IPS DF 4.7 (cell line): ENCODE results near the gene RNF224.
"Not testable (repeated sequence)": the region's sequence is repeated elsewhere in the genome, so short reads cannot be mapped to it uniquely, and the experiment has no call there.

Source experiments
- DNase-seq: peaks from one replicate; pipeline ENCODE4 v3.0.0-alpha.2; 2013; ENCODE audit warnings: low spot score; ENCODE audit errors: extremely low read depth

The RNF224 gene

GRCh38 chr9:137252555-137253506, 25.5 kb downstream of the RNF224 start:
- DNase-seq, result no peak

- no peak for DNase-seq
Observed at GRCh38 chr9:137253717-137254623, 26.7 kb downstream of the RNF224 start.

- no peak for DNase-seq
Observed at GRCh38 chr9:137254624-137255447, 27.5 kb downstream of the RNF224 start, which contains the start of gene NELFB. Gene NELFB, plus strand, starts transcription at chr9:137255327.

GRCh38 chr9:137255448-137256114, 28.3 kb downstream of the RNF224 start:
- no peak for DNase-seq

- no peak for DNase-seq
Observed at GRCh38 chr9:137256362-137256761, 29.1 kb downstream of the RNF224 start.

GRCh38 chr9:137256856-137257255, 29.6 kb downstream of the RNF224 start:
- DNase-seq, result no peak

GRCh38 chr9:137262173-137262908, 35.0 kb downstream of the RNF224 start:
- not testable (repeated sequence) for DNase-seq

GRCh38 chr9:137262909-137263285, 35.6 kb downstream of the RNF224 start:
- no peak for DNase-seq

GRCh38 chr9:137263506-137263905, 36.2 kb downstream of the RNF224 start:
- DNase-seq, result no peak

GRCh38 chr9:137264067-137264466, 36.8 kb downstream of the RNF224 start:
- DNase-seq, result no peak

GRCh38 chr9:137265496-137266161, 38.3 kb downstream of the RNF224 start:
- no peak for DNase-seq

- no peak for DNase-seq
Observed at GRCh38 chr9:137266162-137266527, 38.8 kb downstream of the RNF224 start.

- DNase-seq, result no peak
Observed at GRCh38 chr9:137266585-137267453, 39.5 kb downstream of the RNF224 start.

GRCh38 chr9:137267933-137268355, 40.6 kb downstream of the RNF224 start:
- DNase-seq, result no peak

- DNase-seq, result no peak
Observed at GRCh38 chr9:137268538-137269201, 41.4 kb downstream of the RNF224 start.

- DNase-seq, result no peak
Observed at GRCh38 chr9:137269231-137269772, 42.0 kb downstream of the RNF224 start.

- no peak for DNase-seq
Observed at GRCh38 chr9:137270929-137271695, 43.8 kb downstream of the RNF224 start.
